ENCODE results near the gene IVNS1ABP.
A peak's percentile ranks its signal among the peaks of the same experiment; 100 is the strongest.
"Not testable (repeated sequence)": the region's sequence is repeated elsewhere in the genome, so short reads cannot be mapped to it uniquely, and the experiment has no call there.

The IVNS1ABP gene

GRCh38 chr1:185328255-185328654 is 11.2 kb upstream of the IVNS1ABP start:
- no peak for DNase-seq (ENCODE audit: low spot score)

- no peak for DNase-seq (ENCODE audit: low spot score)
These were observed 8.4 kb upstream of the IVNS1ABP start for GRCh38 chr1:185325413-185325812.

GRCh38 chr1:185324118-185324517 is 7.1 kb upstream of the IVNS1ABP start:
- DNase-seq (ENCODE audit: low spot score) = no peak

- no peak for DNase-seq (ENCODE audit: low spot score)
These were observed 5.6 kb upstream of the IVNS1ABP start for GRCh38 chr1:185322636-185323035.

GRCh38 chr1:185321653-185322221 is 4.7 kb upstream of the IVNS1ABP start:
- DNase-seq (ENCODE audit: low spot score) = not testable (repeated sequence)

- DNase-seq (ENCODE audit: low spot score) = not testable (repeated sequence)
These were observed 4.1 kb upstream of the IVNS1ABP start for GRCh38 chr1:185321104-185321503.

GRCh38 chr1:185319139-185319475 is 2.1 kb upstream of the IVNS1ABP start:
- DNase-seq (ENCODE audit: low spot score) = no peak

GRCh38 chr1:185318431-185319138 is 1.5 kb upstream of the IVNS1ABP start:
- DNase-seq (ENCODE audit: low spot score) = no peak

GRCh38 chr1:185317886-185318310 is 855 bp upstream of the IVNS1ABP start:
- DNase-seq (ENCODE audit: low spot score) = peak; percentile 58

- peak; percentile 78 for DNase-seq (ENCODE audit: low spot score)
These were observed 645 bp downstream of the IVNS1ABP start for GRCh38 chr1:185316163-185317033.

GRCh38 chr1:185315445-185316071 is 1.5 kb downstream of the IVNS1ABP start:
- peak; percentile 2 for DNase-seq (ENCODE audit: low spot score)

GRCh38 chr1:185314411-185314810 is 2.6 kb downstream of the IVNS1ABP start:
- no peak for DNase-seq (ENCODE audit: low spot score)

- no peak for DNase-seq (ENCODE audit: low spot score)
These were observed 4.5 kb downstream of the IVNS1ABP start for GRCh38 chr1:185312361-185313138.

GRCh38 chr1:185311589-185312225 is 5.3 kb downstream of the IVNS1ABP start:
- DNase-seq (ENCODE audit: low spot score) = no peak

- DNase-seq (ENCODE audit: low spot score) = no peak
These were observed 7.5 kb downstream of the IVNS1ABP start for GRCh38 chr1:185309566-185309965.

GRCh38 chr1:185308126-185308525 is 8.9 kb downstream of the IVNS1ABP start:
- DNase-seq (ENCODE audit: low spot score) = no peak

- no peak for DNase-seq (ENCODE audit: low spot score)
These were observed 11.6 kb downstream of the IVNS1ABP start for GRCh38 chr1:185305419-185305818.

- DNase-seq (ENCODE audit: low spot score) = no peak
These were observed 16.9 kb downstream of the IVNS1ABP start for GRCh38 chr1:185300152-185300551.

- DNase-seq (ENCODE audit: low spot score) = no peak
These were observed 19.1 kb downstream of the IVNS1ABP start for GRCh38 chr1:185297982-185298381.

- DNase-seq (ENCODE audit: low spot score) = no peak
These were observed 22.0 kb downstream of the IVNS1ABP start for GRCh38 chr1:185295091-185295490.

GRCh38 chr1:185293967-185294542 is 23.0 kb downstream of the IVNS1ABP start:
- no peak for DNase-seq (ENCODE audit: low spot score)

Measured in LoVo (cell line).